GM13977 (cell line): Measurements from ENCODE around the gene TSPAN9.
"Not testable (repeated sequence)": the region's sequence is repeated elsewhere in the genome, so short reads cannot be mapped to it uniquely, and the experiment has no call there.

ENCODE experiments used
- DNase-seq: peaks from one replicate; pipeline ENCODE4 v3.0.0; 2012; ENCODE audit warnings: low spot score
- in situ Hi-C: fragments of 300-500 bp; cut with MboI; formaldehyde crosslinking; loops from one replicate; pipeline ENCODE4 v1.12.0; 2022; ENCODE audit warnings: low sequenced_read_pairs, low pct_unique_long_range_greater_than_20kb, mixed read lengths, inconsistent platforms; ENCODE audit not compliant: unreplicated experiment
- TF ChIP-seq, protein P1 (sequence below): IDR thresholded peaks from 2 replicates; pipeline ENCODE4 v1.5.1; 2012; ENCODE audit warnings: mild to moderate bottlenecking, control low read depth; ENCODE audit not compliant: insufficient read depth; ENCODE audit errors: extremely low read depth, missing control alignments

The TSPAN9 gene

DNA sequence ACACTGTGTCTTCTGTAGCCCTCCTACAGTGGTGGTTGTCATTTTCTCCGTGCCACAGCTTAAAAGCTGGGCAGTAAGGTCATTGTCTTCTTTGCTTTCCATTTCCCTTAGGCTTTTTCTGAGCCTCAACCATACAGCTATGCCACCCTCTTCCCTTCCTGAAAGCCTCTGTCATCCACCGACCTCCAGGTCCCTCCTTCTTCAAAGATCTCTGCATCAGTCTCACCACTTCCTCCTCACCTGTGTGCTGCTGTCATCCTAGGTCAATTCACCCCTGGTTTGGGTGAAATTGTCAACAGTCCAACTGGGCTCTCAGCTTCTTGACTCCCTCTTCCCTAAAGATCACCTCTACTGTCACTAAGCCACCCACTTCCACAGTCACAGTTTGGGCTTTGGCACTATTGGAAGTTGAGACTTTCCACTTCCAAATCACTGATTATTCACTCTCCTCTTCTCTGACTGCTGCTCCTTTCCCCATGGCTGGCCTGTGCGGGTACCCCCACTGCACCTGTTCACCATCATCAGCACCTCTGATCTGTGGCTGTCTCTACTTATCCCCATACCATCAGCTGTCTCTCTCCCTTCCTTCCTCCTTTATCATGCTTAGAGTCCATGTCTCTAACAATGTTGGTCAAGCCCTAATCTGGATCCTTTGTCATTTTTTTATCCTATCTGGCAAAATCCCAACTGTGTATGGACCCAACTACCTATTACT is 15.5 kb upstream of the TSPAN9 start:
- DNase-seq = no peak
- in situ Hi-C loops = no loop called here
- TF ChIP-seq, protein P1, sequence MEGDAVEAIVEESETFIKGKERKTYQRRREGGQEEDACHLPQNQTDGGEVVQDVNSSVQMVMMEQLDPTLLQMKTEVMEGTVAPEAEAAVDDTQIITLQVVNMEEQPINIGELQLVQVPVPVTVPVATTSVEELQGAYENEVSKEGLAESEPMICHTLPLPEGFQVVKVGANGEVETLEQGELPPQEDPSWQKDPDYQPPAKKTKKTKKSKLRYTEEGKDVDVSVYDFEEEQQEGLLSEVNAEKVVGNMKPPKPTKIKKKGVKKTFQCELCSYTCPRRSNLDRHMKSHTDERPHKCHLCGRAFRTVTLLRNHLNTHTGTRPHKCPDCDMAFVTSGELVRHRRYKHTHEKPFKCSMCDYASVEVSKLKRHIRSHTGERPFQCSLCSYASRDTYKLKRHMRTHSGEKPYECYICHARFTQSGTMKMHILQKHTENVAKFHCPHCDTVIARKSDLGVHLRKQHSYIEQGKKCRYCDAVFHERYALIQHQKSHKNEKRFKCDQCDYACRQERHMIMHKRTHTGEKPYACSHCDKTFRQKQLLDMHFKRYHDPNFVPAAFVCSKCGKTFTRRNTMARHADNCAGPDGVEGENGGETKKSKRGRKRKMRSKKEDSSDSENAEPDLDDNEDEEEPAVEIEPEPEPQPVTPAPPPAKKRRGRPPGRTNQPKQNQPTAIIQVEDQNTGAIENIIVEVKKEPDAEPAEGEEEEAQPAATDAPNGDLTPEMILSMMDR = no peak

DNA sequence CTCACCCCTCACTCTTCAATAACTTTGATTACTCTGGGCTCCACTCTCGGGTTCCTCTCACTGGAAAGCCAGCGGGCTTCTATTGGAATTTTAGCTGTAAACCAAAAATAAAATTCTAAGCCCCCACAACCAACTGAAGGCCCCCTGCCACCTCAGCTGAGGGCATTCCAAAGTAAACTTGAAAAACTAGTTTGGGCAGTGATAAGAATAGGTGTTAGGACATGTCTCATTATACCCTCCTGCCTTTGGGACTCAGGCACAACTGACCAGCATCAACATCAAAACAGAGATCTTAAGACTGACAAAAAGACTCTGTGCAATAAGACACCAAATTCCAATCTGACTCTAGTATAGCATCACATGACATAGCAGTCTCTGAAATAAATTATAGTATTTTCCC is 11.9 kb upstream of the TSPAN9 start:
- TF ChIP-seq, protein P1 = no peak
- in situ Hi-C loops = no loop called here
- DNase-seq = no peak

DNA sequence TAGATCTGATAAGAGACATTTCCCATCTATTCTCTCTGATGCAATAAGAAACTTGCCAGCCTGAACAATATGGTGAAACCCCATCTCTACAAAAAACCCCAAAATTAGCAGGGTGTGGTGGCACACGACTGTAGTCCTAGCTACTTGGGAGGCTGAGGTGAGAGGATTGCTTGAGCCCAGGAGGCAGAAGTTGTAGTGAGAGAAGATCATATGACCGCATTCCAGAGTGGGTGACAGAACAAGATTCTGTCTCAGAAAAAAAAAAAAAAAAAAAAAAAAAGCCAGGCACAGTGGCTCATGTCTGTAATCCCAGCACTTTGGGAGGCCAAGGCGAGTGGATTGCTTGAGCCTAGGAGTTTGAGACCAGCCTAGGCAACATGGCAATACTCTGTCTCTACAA is 11.3 kb upstream of the TSPAN9 start:
- in situ Hi-C loops, DNase-seq: not testable (repeated sequence)

DNA sequence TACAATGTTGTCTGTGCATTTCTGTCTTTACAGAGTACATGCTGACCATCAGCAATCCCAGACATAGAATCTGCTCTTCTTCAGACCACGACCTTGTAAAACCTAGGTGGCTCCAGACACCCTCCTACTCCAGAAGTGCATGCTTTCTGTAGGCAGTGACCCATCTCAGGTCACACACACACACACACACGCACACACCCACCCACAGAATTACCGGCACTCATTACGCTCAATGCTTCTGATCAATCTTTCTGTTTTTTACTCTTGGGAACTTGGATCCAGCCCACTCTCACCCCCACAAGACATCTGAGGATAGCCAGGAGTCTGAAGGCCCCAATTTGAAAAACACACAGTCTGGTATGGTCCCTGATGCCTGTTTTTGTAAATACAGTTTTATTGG is 7.5 kb upstream of the TSPAN9 start:
- in situ Hi-C loops = no loop called here
- DNase-seq = no peak

DNA sequence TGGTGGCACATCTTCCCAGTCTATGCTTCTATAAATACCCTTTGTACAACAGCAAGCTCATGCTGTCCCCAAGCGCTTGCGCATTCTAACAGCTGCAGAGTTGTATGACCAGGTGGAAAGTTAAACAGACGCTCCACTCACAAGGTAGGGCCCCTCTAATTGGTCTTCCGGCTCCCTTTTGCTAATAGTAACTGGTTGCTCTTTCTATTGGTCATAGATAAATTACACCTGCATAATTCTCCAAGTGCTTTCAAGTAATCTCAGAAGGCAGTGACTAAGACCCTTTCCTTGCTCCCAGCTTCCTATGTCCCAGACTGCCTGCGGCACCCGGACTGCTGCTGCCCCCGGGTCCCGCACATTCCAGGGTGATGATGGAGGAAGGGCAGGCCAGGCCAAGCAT is 6.1 kb upstream of the TSPAN9 start:
- in situ Hi-C loops = no loop called here
- DNase-seq = no peak

More for the DNA sequence above, 7.5 kb upstream of the TSPAN9 start:
- TF ChIP-seq, protein P1 = no peak

DNA sequence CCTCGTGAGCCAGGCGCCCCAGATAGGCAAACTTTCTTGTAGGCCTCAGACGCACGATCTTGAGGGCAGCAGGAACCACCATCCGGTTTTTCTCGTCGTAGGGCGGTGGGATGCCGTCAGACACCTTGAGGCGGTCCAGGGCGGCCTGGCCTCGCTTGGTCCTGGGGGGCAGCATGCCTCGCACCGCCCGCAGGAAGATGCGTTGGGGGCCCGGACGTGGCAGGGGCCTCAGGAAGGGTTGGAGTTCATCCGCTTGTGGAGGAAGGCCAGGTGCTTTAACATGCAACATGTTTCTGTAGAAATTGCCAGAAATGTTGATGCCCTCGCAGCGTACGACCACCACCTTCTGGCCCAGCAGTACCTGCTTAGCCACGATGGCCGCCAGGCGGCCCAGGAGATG is 5.5 kb upstream of the TSPAN9 start:
- DNase-seq = no peak
- TF ChIP-seq, protein P1 = no peak
- in situ Hi-C loops = no loop called here

More for the DNA sequence above, 6.1 kb upstream of the TSPAN9 start:
- TF ChIP-seq, protein P1 = no peak

DNA sequence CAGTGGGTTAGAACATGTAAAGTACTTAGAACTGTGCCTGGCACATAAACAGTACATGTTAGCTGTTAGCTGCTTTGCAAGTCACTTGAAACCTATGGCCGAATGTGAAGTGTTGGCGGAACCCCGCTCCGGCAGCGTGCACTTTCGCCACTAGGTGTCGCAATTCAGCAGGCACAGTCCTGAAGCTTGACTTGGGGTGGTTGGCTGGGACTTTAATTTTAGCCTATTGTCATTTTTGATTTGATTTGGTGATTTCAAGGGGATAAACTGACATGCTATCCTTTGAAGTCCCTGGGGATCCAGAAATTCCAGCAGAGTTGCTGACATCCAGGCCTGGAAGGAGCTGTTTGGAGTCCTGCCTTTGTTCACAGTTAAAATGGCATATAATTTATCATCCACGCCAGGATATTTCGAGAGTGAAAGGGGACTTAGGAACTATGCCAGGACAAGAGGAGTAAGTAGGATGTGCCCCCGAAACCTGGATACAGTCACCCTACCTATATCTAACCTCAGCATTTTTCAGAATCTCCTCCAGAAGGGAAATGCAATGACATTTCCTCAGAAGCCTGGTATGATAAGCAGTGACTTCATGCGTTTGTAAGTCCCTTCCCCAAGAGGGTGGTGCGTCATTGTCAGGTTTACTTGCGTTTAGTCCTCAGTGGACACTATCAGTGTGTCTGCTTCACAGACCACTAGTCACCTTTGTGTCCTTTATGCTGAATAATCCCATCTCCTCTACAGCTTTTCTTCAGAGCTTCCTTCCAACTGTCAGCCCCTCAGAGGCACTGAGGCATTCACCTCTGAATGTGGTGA is 3.5 kb upstream of the TSPAN9 start:
- in situ Hi-C loops = no loop called here
- TF ChIP-seq, protein P1 = peak; percentile 97
- peak; percentile 94 for DNase-seq
